Astrocyte (in vitro differentiated cells and primary cell): ENCODE measurements around the gene POLR3GL.

ENCODE experiments used
- EZH2 ChIP-seq: IDR thresholded peaks from 2 replicates; pipeline ENCODE4 v1.6.1; 2012; ENCODE audit warnings: mild to moderate bottlenecking, low read length, inconsistent platforms; ENCODE audit not compliant: insufficient read depth
- TF ChIP-seq, protein P1 (sequence below): IDR thresholded peaks from 2 replicates; pipeline ENCODE4 v1.5.1; 2011; ENCODE audit warnings: low read depth, mild to moderate bottlenecking, inconsistent platforms, low read length, moderate library complexity; ENCODE audit not compliant: insufficient read depth

DNA sequence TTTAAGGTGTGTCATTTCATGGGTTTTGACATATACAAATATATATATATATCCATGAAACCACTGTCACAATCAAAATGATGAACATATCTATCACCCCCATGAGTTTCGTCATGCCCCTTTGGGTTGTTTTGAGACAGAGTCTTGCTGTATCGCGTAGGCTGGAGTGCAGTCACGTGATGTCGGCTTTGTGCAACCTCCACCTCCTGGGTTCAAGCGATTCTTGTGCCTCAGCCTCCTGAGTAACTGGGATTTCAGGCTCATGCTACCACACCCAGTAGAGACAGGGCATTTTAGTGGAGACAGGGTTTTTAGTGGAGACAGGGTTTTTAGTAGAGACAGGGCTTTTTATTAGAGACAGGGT is 49.1 kb downstream of the POLR3GL start:
- TF ChIP-seq, protein P1, sequence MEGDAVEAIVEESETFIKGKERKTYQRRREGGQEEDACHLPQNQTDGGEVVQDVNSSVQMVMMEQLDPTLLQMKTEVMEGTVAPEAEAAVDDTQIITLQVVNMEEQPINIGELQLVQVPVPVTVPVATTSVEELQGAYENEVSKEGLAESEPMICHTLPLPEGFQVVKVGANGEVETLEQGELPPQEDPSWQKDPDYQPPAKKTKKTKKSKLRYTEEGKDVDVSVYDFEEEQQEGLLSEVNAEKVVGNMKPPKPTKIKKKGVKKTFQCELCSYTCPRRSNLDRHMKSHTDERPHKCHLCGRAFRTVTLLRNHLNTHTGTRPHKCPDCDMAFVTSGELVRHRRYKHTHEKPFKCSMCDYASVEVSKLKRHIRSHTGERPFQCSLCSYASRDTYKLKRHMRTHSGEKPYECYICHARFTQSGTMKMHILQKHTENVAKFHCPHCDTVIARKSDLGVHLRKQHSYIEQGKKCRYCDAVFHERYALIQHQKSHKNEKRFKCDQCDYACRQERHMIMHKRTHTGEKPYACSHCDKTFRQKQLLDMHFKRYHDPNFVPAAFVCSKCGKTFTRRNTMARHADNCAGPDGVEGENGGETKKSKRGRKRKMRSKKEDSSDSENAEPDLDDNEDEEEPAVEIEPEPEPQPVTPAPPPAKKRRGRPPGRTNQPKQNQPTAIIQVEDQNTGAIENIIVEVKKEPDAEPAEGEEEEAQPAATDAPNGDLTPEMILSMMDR, result no peak
- no peak for TF ChIP-seq EZH2
